ENCODE measurements around the gene ANK3.

- no peak for TF ChIP-seq CTCF (IDR thresholded peaks at IDR 0.05)
- no peak for TF ChIP-seq POLR2A (IDR thresholded peaks at IDR 0.05)
Observed at GRCh38 chr10:60363187-60363586, 26.5 kb downstream of the ANK3 start.

All from breast epithelium (tissue), 3 donors.